ENCODE measurements around the gene ST7. TPM values are rescaled to one million over a fixed set of nuclear protein-coding genes. Genes with fewer than 3 reads are reported as not detected.

ST7 gene
- total RNA-seq, 1 donor from 2014 or later = 8.3 TPM

GRCh38 chr7:117019287-117019686 lies 66.0 kb downstream of the ST7 start:
- H3K27me3 Mint-ChIP-seq = no peaks in the 10 kb centered on the region
- DNase-seq = no peak
- no peak overlapping the region for H3K27ac Mint-ChIP-seq
- POLR2A ChIA-PET = no interaction called here
- H3K4me3 Mint-ChIP-seq = no peak overlapping the region
- intact Hi-C loops (cut with micrococcal nuclease) = loop anchor here (10.0 kb wide), 1 partner anchor 854 kb away; no protein-coding TSS in a partner anchor
- H3K36me3 Mint-ChIP-seq (ENCODE audit: low read depth) = no peaks in the 10 kb centered on the region
- peaks cover 20% of the 10 kb centered on the region for H3K4me1 Mint-ChIP-seq
- no peak for TF ChIP-seq CTCF (IDR thresholded peaks at IDR 0.05)
- no peak for ATAC-seq (ENCODE audit: low read depth)
- H3K9me3 Mint-ChIP-seq = no peaks in the 10 kb centered on the region
- CTCF ChIA-PET = no interaction called here

GRCh38 chr7:117019786-117020590 lies 66.7 kb downstream of the ST7 start:
- H3K27me3 Mint-ChIP-seq = no peaks in the 10 kb centered on the region
- no peak overlapping the region for H3K4me3 Mint-ChIP-seq
- no peak overlapping the region for H3K27ac Mint-ChIP-seq
- ChIA-PET CTCF (no interaction called here), POLR2A (no interaction called here)
- no peaks in the 10 kb centered on the region for H3K36me3 Mint-ChIP-seq (ENCODE audit: low read depth)
- DNase-seq = no peak
- no peak for ATAC-seq (ENCODE audit: low read depth)
- intact Hi-C loops (cut with micrococcal nuclease) = loop anchor here (10.0 kb wide), 1 partner anchor 855 kb away; no protein-coding TSS in a partner anchor
- no peak for TF ChIP-seq CTCF (IDR thresholded peaks at IDR 0.05)
- H3K9me3 Mint-ChIP-seq = no peaks in the 10 kb centered on the region
- H3K4me1 Mint-ChIP-seq = peaks cover 18% of the 10 kb centered on the region

GRCh38 chr7:117020591-117020973 lies 67.3 kb downstream of the ST7 start:
- H3K9me3 Mint-ChIP-seq = no peaks in the 10 kb centered on the region
- ATAC-seq (ENCODE audit: low read depth) = no peak

GRCh38 chr7:117021366-117021765 lies 68.1 kb downstream of the ST7 start:
- no peaks in the 10 kb centered on the region for H3K27me3 Mint-ChIP-seq
- intact Hi-C loops (cut with micrococcal nuclease) = no loop called here
- no peak for TF ChIP-seq CTCF (IDR thresholded peaks at IDR 0.05)
- peaks cover 9% of the 10 kb centered on the region for H3K4me1 Mint-ChIP-seq
- H3K9me3 Mint-ChIP-seq = no peaks in the 10 kb centered on the region
- H3K27ac Mint-ChIP-seq = no peak overlapping the region
- H3K4me3 Mint-ChIP-seq = no peak overlapping the region
- POLR2A ChIA-PET = no interaction called here
- DNase-seq = no peak
- no peaks in the 10 kb centered on the region for H3K36me3 Mint-ChIP-seq (ENCODE audit: low read depth)
- CTCF ChIA-PET = interaction anchor here (1.2 kb wide), 1 partner anchor 8 kb away, joined by 3 read pairs; no protein-coding TSS in a partner anchor
- ATAC-seq (ENCODE audit: low read depth) = no peak

More at GRCh38 chr7:117020591-117020973, 67.3 kb downstream of the ST7 start:
- H3K4me3 Mint-ChIP-seq = no peak overlapping the region
- TF ChIP-seq CTCF (IDR thresholded peaks at IDR 0.05) = no peak
- H3K4me1 Mint-ChIP-seq = peaks cover 12% of the 10 kb centered on the region
- intact Hi-C loops (cut with micrococcal nuclease) = no loop called here
- no peaks in the 10 kb centered on the region for H3K36me3 Mint-ChIP-seq (ENCODE audit: low read depth)
- H3K27ac Mint-ChIP-seq = no peak overlapping the region
- ChIA-PET CTCF (no interaction called here), POLR2A (no interaction called here)
- no peaks in the 10 kb centered on the region for H3K27me3 Mint-ChIP-seq
- DNase-seq = no peak

- peaks cover 8% of the 10 kb centered on the region for H3K4me1 Mint-ChIP-seq
- ATAC-seq (ENCODE audit: low read depth) (no peak), DNase-seq (no peak)
- ChIA-PET POLR2A (no interaction called here), CTCF (interaction anchor here (1.2 kb wide), 1 partner anchor 8 kb away, joined by 3 read pairs; no protein-coding TSS in a partner anchor)
- no peak overlapping the region for H3K27ac Mint-ChIP-seq
- intact Hi-C loops (cut with micrococcal nuclease) = loop anchor here (2.0 kb wide), 1 partner anchor 15 kb away; no protein-coding TSS in a partner anchor
- H3K27me3 Mint-ChIP-seq = no peaks in the 10 kb centered on the region
- no peak for TF ChIP-seq CTCF (IDR thresholded peaks at IDR 0.05)
- H3K36me3 Mint-ChIP-seq (ENCODE audit: low read depth) = no peaks in the 10 kb centered on the region
- H3K4me3 Mint-ChIP-seq = no peak overlapping the region
- H3K9me3 Mint-ChIP-seq = no peaks in the 10 kb centered on the region
Observed at GRCh38 chr7:117021986-117022385, 68.7 kb downstream of the ST7 start.
